GM10248 (cell line): ENCODE measurements around the gene IQCN.

Source experiments
- CTCF ChIA-PET: fragments of 300-600 bp; sonication (Branson Sonifier 250); formaldehyde crosslinking; extraction: SDS; loops from one replicate; lab custom pipeline; 2021; ENCODE audit warnings: antibody characterized with exemption; lab: Yijun Ruan, JAX
- POLR2A ChIA-PET: fragments of 350-650 bp; sonication (Branson Sonifier 250); formaldehyde crosslinking; extraction: SDS; loops from one replicate; lab custom pipeline; 2020; ENCODE audit warnings: antibody characterized with exemption; lab: Yijun Ruan, JAX
- DNase-seq: peaks from one replicate; pipeline ENCODE4 v3.0.0; 2012; ENCODE audit errors: extremely low spot score
- TF ChIP-seq, protein P1 (sequence below): IDR thresholded peaks from 2 replicates; pipeline ENCODE4 v1.5.1; 2012; ENCODE audit warnings: mild to moderate bottlenecking, low read depth; ENCODE audit errors: extremely low read depth, missing control alignments, control extremely low read depth

IQCN gene

GRCh38 chr19:18311502-18312091, 37.3 kb upstream of the IQCN start:
- POLR2A ChIA-PET = interaction anchor here (0.8 kb wide), 1 partner anchor 30 kb away, joined by 3 read pairs; the partner anchor contains the start of gene JUND
- TF ChIP-seq, protein P1, sequence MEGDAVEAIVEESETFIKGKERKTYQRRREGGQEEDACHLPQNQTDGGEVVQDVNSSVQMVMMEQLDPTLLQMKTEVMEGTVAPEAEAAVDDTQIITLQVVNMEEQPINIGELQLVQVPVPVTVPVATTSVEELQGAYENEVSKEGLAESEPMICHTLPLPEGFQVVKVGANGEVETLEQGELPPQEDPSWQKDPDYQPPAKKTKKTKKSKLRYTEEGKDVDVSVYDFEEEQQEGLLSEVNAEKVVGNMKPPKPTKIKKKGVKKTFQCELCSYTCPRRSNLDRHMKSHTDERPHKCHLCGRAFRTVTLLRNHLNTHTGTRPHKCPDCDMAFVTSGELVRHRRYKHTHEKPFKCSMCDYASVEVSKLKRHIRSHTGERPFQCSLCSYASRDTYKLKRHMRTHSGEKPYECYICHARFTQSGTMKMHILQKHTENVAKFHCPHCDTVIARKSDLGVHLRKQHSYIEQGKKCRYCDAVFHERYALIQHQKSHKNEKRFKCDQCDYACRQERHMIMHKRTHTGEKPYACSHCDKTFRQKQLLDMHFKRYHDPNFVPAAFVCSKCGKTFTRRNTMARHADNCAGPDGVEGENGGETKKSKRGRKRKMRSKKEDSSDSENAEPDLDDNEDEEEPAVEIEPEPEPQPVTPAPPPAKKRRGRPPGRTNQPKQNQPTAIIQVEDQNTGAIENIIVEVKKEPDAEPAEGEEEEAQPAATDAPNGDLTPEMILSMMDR = no peak
- DNase-seq = no peak
- CTCF ChIA-PET = interaction anchor here (1.1 to 2.6 kb wide), 3 partner anchors 17 to 32 kb away, joined by 3 to 16 read pairs (median 7); no protein-coding TSS in a partner anchor

GRCh38 chr19:18310966-18311365, 36.7 kb upstream of the IQCN start:
- CTCF ChIA-PET = interaction anchor here (1.3 to 2.6 kb wide), 3 partner anchors 18 to 31 kb away, joined by 3 to 16 read pairs (median 7); no protein-coding TSS in a partner anchor
- no peak for DNase-seq
- POLR2A ChIA-PET = no interaction called here

GRCh38 chr19:18310118-18310909, 36.1 kb upstream of the IQCN start:
- no peak for DNase-seq
- CTCF ChIA-PET = interaction anchor here (1.3 to 2.6 kb wide), 3 partner anchors 18 to 31 kb away, joined by 3 to 16 read pairs (median 7); no protein-coding TSS in a partner anchor

More at GRCh38 chr19:18310966-18311365, 36.7 kb upstream of the IQCN start:
- TF ChIP-seq, protein P1 = no peak

GRCh38 chr19:18309525-18310064, 35.3 kb upstream of the IQCN start:
- DNase-seq = peak; percentile 7
- POLR2A ChIA-PET = interaction anchor here (0.8 to 1.9 kb wide), 3 partner anchors 28 to 30 kb away, joined by 3 to 10 read pairs (median 3); partner anchors contain the start of gene JUND
- TF ChIP-seq, protein P1 = no peak
- CTCF ChIA-PET = interaction anchor here (1.3 to 2.6 kb wide), 4 partner anchors 13 to 30 kb away, joined by 3 to 16 read pairs (median 9); partner anchors contain the start of gene LSM4

More at GRCh38 chr19:18310118-18310909, 36.1 kb upstream of the IQCN start:
- TF ChIP-seq, protein P1 = no peak
- POLR2A ChIA-PET = interaction anchor here (0.8 to 0.9 kb wide), 2 partner anchors 29 to 31 kb away, joined by 3 read pairs; partner anchors contain the start of gene JUND

DNA sequence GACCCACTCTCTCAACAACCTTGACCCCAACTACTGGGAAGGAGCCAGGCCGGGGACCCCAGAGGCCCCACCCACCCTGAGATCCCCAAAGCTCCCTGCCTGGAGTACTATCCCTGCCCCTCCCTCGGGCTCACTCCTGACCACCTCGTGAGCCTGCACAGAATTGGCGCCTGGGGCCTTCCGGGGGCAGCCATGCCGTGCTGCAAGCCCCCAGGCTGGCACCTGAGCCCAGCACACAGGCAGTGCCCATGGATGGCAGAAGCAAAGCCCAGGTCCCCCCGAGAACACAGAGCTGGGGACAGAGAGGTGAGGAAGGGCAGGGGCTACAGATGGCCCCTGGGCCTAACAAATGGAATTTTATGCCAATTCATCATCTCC, 34.7 kb upstream of the IQCN start:
- CTCF ChIA-PET = interaction anchor here (1.0 to 1.7 kb wide), 2 partner anchors 13 to 20 kb away, joined by 4 to 11 read pairs; partner anchors contain the start of gene LSM4
- TF ChIP-seq, protein P1 = no peak
- POLR2A ChIA-PET = interaction anchor here (1.5 to 1.9 kb wide), 3 partner anchors 27 to 31 kb away, joined by 3 to 10 read pairs (median 5); partner anchors contain the start of gene JUND
- peak; percentile 4 for DNase-seq
